Measurements from ENCODE around the gene FRAT1.

The FRAT1 gene

GRCh38 chr10:97302088-97302791 lies 16.8 kb upstream of the FRAT1 start:
- no peak overlapping the region for H3K27ac ChIP-seq
- H3K36me3 ChIP-seq (replicated peaks) = no peaks in the 10 kb centered on the region
- H3K4me3 ChIP-seq (ENCODE audit: low read depth, low read length) = no peak overlapping the region
- no peaks in the 10 kb centered on the region for H3K27me3 ChIP-seq (replicated peaks)
- TF ChIP-seq CTCF (IDR thresholded peaks at IDR 0.05; ENCODE audit: low read depth, low read length, missing control alignments) = no peak
- in situ Hi-C loops (cut with HindIII; ENCODE audit: low pct_ligation_motif_present, low sequenced_read_pairs) = no loop called here
- DNase-seq = no peak

- DNase-seq = no peak
- no peak overlapping the region for H3K27ac ChIP-seq
- H3K27me3 ChIP-seq (replicated peaks) = no peaks in the 10 kb centered on the region
- H3K36me3 ChIP-seq (replicated peaks) = no peaks in the 10 kb centered on the region
- in situ Hi-C loops (cut with HindIII; ENCODE audit: low pct_ligation_motif_present, low sequenced_read_pairs) = no loop called here
- TF ChIP-seq CTCF (IDR thresholded peaks at IDR 0.05; ENCODE audit: low read depth, low read length, missing control alignments) = no peak
- H3K4me3 ChIP-seq (ENCODE audit: low read depth, low read length) = no peak overlapping the region
Measured at GRCh38 chr10:97307441-97307840, 11.6 kb upstream of the FRAT1 start.

- no peaks in the 10 kb centered on the region for H3K27me3 ChIP-seq (replicated peaks)
- no peak for TF ChIP-seq CTCF (IDR thresholded peaks at IDR 0.05; ENCODE audit: low read depth, low read length, missing control alignments)
- H3K36me3 ChIP-seq (replicated peaks) = no peaks in the 10 kb centered on the region
- no peak for DNase-seq
- in situ Hi-C loops (cut with HindIII; ENCODE audit: low pct_ligation_motif_present, low sequenced_read_pairs) = no loop called here
- no peak overlapping the region for H3K27ac ChIP-seq
- H3K4me3 ChIP-seq (ENCODE audit: low read depth, low read length) = no peak overlapping the region
Measured at GRCh38 chr10:97307866-97308780, 10.9 kb upstream of the FRAT1 start.

- DNase-seq = no peak
- H3K27ac ChIP-seq = no peak overlapping the region
- no peak for TF ChIP-seq CTCF (IDR thresholded peaks at IDR 0.05; ENCODE audit: low read depth, low read length, missing control alignments)
- in situ Hi-C loops (cut with HindIII; ENCODE audit: low pct_ligation_motif_present, low sequenced_read_pairs) = no loop called here
- no peaks in the 10 kb centered on the region for H3K36me3 ChIP-seq (replicated peaks)
- no peaks in the 10 kb centered on the region for H3K27me3 ChIP-seq (replicated peaks)
- H3K4me3 ChIP-seq (ENCODE audit: low read depth, low read length) = no peak overlapping the region
Measured at GRCh38 chr10:97311111-97311626, 7.9 kb upstream of the FRAT1 start.

GRCh38 chr10:97312897-97313296 lies 6.2 kb upstream of the FRAT1 start:
- no peak overlapping the region for H3K27ac ChIP-seq
- no peak for DNase-seq
- in situ Hi-C loops (cut with HindIII; ENCODE audit: low pct_ligation_motif_present, low sequenced_read_pairs) = no loop called here
- no peak overlapping the region for H3K4me3 ChIP-seq (ENCODE audit: low read depth, low read length)
- H3K36me3 ChIP-seq (replicated peaks) = no peaks in the 10 kb centered on the region
- no peak for TF ChIP-seq CTCF (IDR thresholded peaks at IDR 0.05; ENCODE audit: low read depth, low read length, missing control alignments)
- no peaks in the 10 kb centered on the region for H3K27me3 ChIP-seq (replicated peaks)

Data from brain microvascular endothelial cell (primary cell).